Parathyroid adenoma (tissue), 2 donors: ENCODE results near the gene AFG1L.

Source experiments
- H2AFZ ChIP-seq: fragments of 300-600 bp; sonication (generic); one replicate; pipeline ENCODE4 v1.7.0; 2017; ENCODE audit warnings: antibody characterized with exemption, mild to moderate bottlenecking
- H3K27ac ChIP-seq: fragments of 300-600 bp; sonication (generic); one replicate; pipeline ENCODE4 v1.7.0; 2017
- H3K27me3 ChIP-seq: fragments of 300-600 bp; sonication (generic); one replicate; pipeline ENCODE4 v1.7.0; 2017; ENCODE audit warnings: low read length; ENCODE audit not compliant: control insufficient read depth, insufficient read depth
- H3K36me3 ChIP-seq: fragments of 300-600 bp; sonication (generic); one replicate; pipeline ENCODE4 v1.7.0; 2017; ENCODE audit warnings: low read length; ENCODE audit not compliant: control insufficient read depth, insufficient read depth
- H3K4me1 ChIP-seq: fragments of 300-600 bp; sonication (generic); one replicate; pipeline ENCODE4 v1.7.0; 2017; ENCODE audit warnings: control low read depth
- H3K4me2 ChIP-seq: fragments of 300-600 bp; sonication (generic); one replicate; pipeline ENCODE4 v1.7.0; 2017; ENCODE audit warnings: low read length
- H3K4me3 ChIP-seq: fragments of 300-600 bp; sonication (generic); one replicate; pipeline ENCODE4 v1.7.0; 2017; ENCODE audit warnings: low read depth, low read length
- H3K79me2 ChIP-seq: fragments of 300-600 bp; sonication (generic); one replicate; pipeline ENCODE4 v1.7.0; 2017; ENCODE audit warnings: control low read depth
- H3K9ac ChIP-seq: fragments of 300-600 bp; sonication (generic); one replicate; pipeline ENCODE4 v1.7.0; 2017; ENCODE audit warnings: mild to moderate bottlenecking
- H3K9me3 ChIP-seq: fragments of 300-600 bp; sonication (generic); one replicate; pipeline ENCODE4 v1.7.0; 2017; ENCODE audit warnings: low read length; ENCODE audit not compliant: control insufficient read depth
- TF ChIP-seq, protein P1 (sequence below): fragments of 300-600 bp; sonication (generic); IDR thresholded peaks from one replicate; pipeline ENCODE4 v1.7.0; 2017; ENCODE audit warnings: antibody characterized with exemption, mild to moderate bottlenecking
- donor health status: primary hyperparathyroidism.

Gene AFG1L

GRCh38 chr6:108502832-108503231, 208.0 kb downstream of the AFG1L start:
- Histone ChIP-seq H3K9me3 (no peaks in the 10 kb centered on the region), H2AFZ (no peak overlapping the region), H3K9ac (no peak overlapping the region), H3K27me3 (no peaks in the 10 kb centered on the region), H3K79me2 (no peaks in the 10 kb centered on the region), H3K4me2 (no peak overlapping the region), H3K4me1 (peaks cover 5% of the 10 kb centered on the region), H3K36me3 (no peaks in the 10 kb centered on the region), H3K27ac (no peak overlapping the region), H3K4me3 (no peak overlapping the region)
- TF ChIP-seq, protein P1, sequence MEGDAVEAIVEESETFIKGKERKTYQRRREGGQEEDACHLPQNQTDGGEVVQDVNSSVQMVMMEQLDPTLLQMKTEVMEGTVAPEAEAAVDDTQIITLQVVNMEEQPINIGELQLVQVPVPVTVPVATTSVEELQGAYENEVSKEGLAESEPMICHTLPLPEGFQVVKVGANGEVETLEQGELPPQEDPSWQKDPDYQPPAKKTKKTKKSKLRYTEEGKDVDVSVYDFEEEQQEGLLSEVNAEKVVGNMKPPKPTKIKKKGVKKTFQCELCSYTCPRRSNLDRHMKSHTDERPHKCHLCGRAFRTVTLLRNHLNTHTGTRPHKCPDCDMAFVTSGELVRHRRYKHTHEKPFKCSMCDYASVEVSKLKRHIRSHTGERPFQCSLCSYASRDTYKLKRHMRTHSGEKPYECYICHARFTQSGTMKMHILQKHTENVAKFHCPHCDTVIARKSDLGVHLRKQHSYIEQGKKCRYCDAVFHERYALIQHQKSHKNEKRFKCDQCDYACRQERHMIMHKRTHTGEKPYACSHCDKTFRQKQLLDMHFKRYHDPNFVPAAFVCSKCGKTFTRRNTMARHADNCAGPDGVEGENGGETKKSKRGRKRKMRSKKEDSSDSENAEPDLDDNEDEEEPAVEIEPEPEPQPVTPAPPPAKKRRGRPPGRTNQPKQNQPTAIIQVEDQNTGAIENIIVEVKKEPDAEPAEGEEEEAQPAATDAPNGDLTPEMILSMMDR: no peak

DNA sequence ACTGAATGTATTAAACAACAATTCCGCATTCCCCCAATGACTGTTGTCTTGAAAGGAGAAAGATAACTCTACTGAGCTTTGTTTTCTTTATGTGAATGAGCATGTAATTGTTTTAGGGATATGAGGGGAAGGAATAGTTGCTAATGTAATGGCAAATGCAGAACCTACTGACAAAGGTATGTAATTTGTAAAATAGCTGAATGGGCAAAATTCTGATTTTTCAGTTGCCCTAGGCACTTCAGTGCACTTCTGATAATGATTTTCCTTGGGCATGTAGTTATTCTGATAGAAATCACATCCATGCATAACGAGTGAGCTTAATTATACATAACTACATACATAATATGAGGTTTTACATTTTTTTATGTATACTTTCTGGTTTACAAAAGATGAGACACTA, 212.5 kb downstream of the AFG1L start:
- no peak overlapping the region for H3K9ac ChIP-seq
- no peaks in the 10 kb centered on the region for H3K9me3 ChIP-seq
- H3K4me3 ChIP-seq: no peak overlapping the region
- no peaks in the 10 kb centered on the region for H3K4me1 ChIP-seq
- H3K79me2 ChIP-seq: no peaks in the 10 kb centered on the region
- H3K27me3 ChIP-seq: no peaks in the 10 kb centered on the region
- no peaks in the 10 kb centered on the region for H3K36me3 ChIP-seq
- H3K27ac ChIP-seq: no peak overlapping the region
- H3K4me2 ChIP-seq: no peak overlapping the region
- no peak overlapping the region for H2AFZ ChIP-seq
- TF ChIP-seq, protein P1: no peak

- H3K9me3 ChIP-seq: no peaks in the 10 kb centered on the region
- H3K79me2 ChIP-seq: no peaks in the 10 kb centered on the region
- TF ChIP-seq, protein P1: no peak
- no peak overlapping the region for H3K9ac ChIP-seq
- H2AFZ ChIP-seq: no peak overlapping the region
- no peaks in the 10 kb centered on the region for H3K36me3 ChIP-seq
- no peaks in the 10 kb centered on the region for H3K4me1 ChIP-seq
- H3K4me3 ChIP-seq: no peak overlapping the region
- H3K27me3 ChIP-seq: no peaks in the 10 kb centered on the region
- no peak overlapping the region for H3K4me2 ChIP-seq
- H3K27ac ChIP-seq: no peak overlapping the region
Measured at GRCh38 chr6:108510461-108511319, 215.8 kb downstream of the AFG1L start.

- Histone ChIP-seq H3K79me2 (no peaks in the 10 kb centered on the region), H3K4me2 (no peak overlapping the region)
- TF ChIP-seq, protein P1: peak; percentile 41
Measured at GRCh38 chr6:108518714-108519576, 224.1 kb downstream of the AFG1L start.

More at GRCh38 chr6:108518714-108519576, 224.1 kb downstream of the AFG1L start:
- Histone ChIP-seq H3K9ac (no peak overlapping the region), H3K4me1 (peaks cover 3% of the 10 kb centered on the region), H3K27ac (no peak overlapping the region), H2AFZ (no peak overlapping the region), H3K36me3 (no peaks in the 10 kb centered on the region), H3K27me3 (no peaks in the 10 kb centered on the region), H3K4me3 (no peak overlapping the region), H3K9me3 (no peaks in the 10 kb centered on the region)
